Measurements from ENCODE around the gene CACNA1C.

GRCh38 chr12:2233034-2233433, 180.2 kb downstream of the CACNA1C start:
- TF ChIP-seq CTCF (IDR thresholded peaks at IDR 0.05) (no peak), EP300 (IDR thresholded peaks at IDR 0.05) (no peak)

Measured in tibial nerve (tissue), 4 donors.